ENCODE data around the gene SPTAN1.

DNA sequence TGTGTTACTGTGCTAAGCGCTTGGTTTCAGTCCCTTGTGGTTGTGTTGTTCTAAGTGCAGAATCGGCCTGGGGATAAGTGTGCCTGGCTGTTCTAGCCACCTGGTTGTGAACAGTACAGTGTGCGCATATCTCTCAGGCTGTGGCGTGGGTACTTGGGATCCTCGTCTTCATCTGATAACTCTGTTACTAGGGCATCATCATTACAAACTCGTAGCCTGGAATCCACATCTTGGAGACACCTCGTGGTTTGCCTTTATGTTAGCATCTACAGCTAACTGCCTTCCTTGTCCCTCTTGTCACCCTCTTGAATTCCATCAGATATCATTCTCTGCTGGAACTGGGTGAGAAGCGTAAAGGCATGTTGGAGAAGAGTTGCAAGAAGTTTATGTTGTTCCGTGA lies 41.5 kb downstream of the SPTAN1 start:
- TF ChIP-seq, protein P1, sequence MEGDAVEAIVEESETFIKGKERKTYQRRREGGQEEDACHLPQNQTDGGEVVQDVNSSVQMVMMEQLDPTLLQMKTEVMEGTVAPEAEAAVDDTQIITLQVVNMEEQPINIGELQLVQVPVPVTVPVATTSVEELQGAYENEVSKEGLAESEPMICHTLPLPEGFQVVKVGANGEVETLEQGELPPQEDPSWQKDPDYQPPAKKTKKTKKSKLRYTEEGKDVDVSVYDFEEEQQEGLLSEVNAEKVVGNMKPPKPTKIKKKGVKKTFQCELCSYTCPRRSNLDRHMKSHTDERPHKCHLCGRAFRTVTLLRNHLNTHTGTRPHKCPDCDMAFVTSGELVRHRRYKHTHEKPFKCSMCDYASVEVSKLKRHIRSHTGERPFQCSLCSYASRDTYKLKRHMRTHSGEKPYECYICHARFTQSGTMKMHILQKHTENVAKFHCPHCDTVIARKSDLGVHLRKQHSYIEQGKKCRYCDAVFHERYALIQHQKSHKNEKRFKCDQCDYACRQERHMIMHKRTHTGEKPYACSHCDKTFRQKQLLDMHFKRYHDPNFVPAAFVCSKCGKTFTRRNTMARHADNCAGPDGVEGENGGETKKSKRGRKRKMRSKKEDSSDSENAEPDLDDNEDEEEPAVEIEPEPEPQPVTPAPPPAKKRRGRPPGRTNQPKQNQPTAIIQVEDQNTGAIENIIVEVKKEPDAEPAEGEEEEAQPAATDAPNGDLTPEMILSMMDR (IDR thresholded peaks at IDR 0.05; ENCODE audit: extremely low read depth in 1 of 2, insufficient read depth in 1 of 2, low read depth in 1 of 2, low read length in 2 of 2) = no peak
- TF ChIP-seq POLR2AphosphoS5 (IDR thresholded peaks at IDR 0.05; ENCODE audit: insufficient read depth, low read depth, low read length) (no peak), MAX (IDR thresholded peaks at IDR 0.05; ENCODE audit: insufficient read depth, insufficient read length) (no peak)

All from endothelial cell of umbilical vein (primary cell).